ENCODE measurements around the gene GSK3A. TPM values are rescaled to one million over a fixed set of nuclear protein-coding genes. Genes with fewer than 3 reads are reported as not detected.

GSK3A gene
- total and polyA plus RNA-seq, 2 of the 8 experiments (the other 6 are each of a cell fraction or from before 2014, with no cell fraction given): 55.3 to 84.0 TPM

- no peak for TF ChIP-seq USF2 (IDR thresholded peaks at IDR 0.05; ENCODE audit: low read length)
- no peak for TF ChIP-seq KDM4A (IDR thresholded peaks at IDR 0.05; ENCODE audit: low read depth, low read length, severe bottlenecking)
- no peak for TF ChIP-seq ASH2L (IDR thresholded peaks at IDR 0.05; ENCODE audit: low read length)
- no peak for TF ChIP-seq TCF12 (IDR thresholded peaks at IDR 0.05; ENCODE audit: low read depth, low read length)
- TF ChIP-seq NANOG (IDR thresholded peaks at IDR 0.05; ENCODE audit: insufficient read depth, low read depth, low read length, poor library complexity, severe bottlenecking): no peak
Observed at GRCh38 chr19:42272989-42273406, 30.6 kb upstream of the GSK3A start (continued).
